HG02588 (cell line): ENCODE results near the gene STIL.

Experiments
- ATAC-seq: cut with Tn5 transposase; IDR thresholded peaks from one replicate; pipeline ENCODE4 v1.9.1; 2021; ENCODE audit warnings: mild to moderate bottlenecking, moderate library complexity; ENCODE audit not compliant: unreplicated experiment

The STIL gene

GRCh38 chr1:47238935-47239592 is 74.9 kb downstream of the STIL start:
- ATAC-seq = no peak

GRCh38 chr1:47235806-47236205 is 78.1 kb downstream of the STIL start:
- no peak for ATAC-seq

GRCh38 chr1:47235241-47235681 is 78.7 kb downstream of the STIL start:
- ATAC-seq = no peak

GRCh38 chr1:47233186-47233585 is 80.8 kb downstream of the STIL start:
- ATAC-seq = no peak

- ATAC-seq = no peak
These were observed 81.6 kb downstream of the STIL start, which contains the start of gene TAL1 for GRCh38 chr1:47232187-47232874. TSS of gene TAL1 (minus strand) at chr1:47232225. CDS start at chr1:47225888, 6,337 bp downstream.

GRCh38 chr1:47231301-47232186 is 82.4 kb downstream of the STIL start:
- no peak for ATAC-seq

- ATAC-seq = no peak
These were observed 83.2 kb downstream of the STIL start for GRCh38 chr1:47230692-47231300.

GRCh38 chr1:47229886-47230691 is 83.9 kb downstream of the STIL start:
- ATAC-seq = no peak

- ATAC-seq = no peak
These were observed 84.7 kb downstream of the STIL start for GRCh38 chr1:47229031-47229885.

- ATAC-seq = no peak
These were observed 85.3 kb downstream of the STIL start for GRCh38 chr1:47228644-47229030.

GRCh38 chr1:47227341-47228232 is 86.4 kb downstream of the STIL start:
- ATAC-seq = no peak

- no peak for ATAC-seq
These were observed 87.1 kb downstream of the STIL start for GRCh38 chr1:47226839-47227215.

GRCh38 chr1:47226121-47226838 is 87.7 kb downstream of the STIL start:
- no peak for ATAC-seq

- no peak for ATAC-seq
These were observed 88.4 kb downstream of the STIL start for GRCh38 chr1:47225430-47226100.

- no peak for ATAC-seq
These were observed 89.1 kb downstream of the STIL start for GRCh38 chr1:47224676-47225399.

- ATAC-seq = no peak
These were observed 89.8 kb downstream of the STIL start for GRCh38 chr1:47223921-47224675.
